HEK293T (cell line): ENCODE data around the gene GSDME.

ENCODE experiments used
- BHLHE40 ChIP-seq: fragments of 450-650 bp; IDR thresholded peaks from 2 replicates; pipeline ENCODE4 v1.6.1; 2016; ENCODE audit warnings: mild to moderate bottlenecking, moderate library complexity, borderline replicate concordance
- CTBP1 ChIP-seq: fragments of 450-650 bp; IDR thresholded peaks from 2 replicates; pipeline ENCODE4 v1.6.1; 2016; ENCODE audit warnings: borderline replicate concordance
- FOXA1 ChIP-seq: fragments of 450-650 bp; IDR thresholded peaks from 2 replicates; pipeline ENCODE4 v1.6.1; 2016; ENCODE audit warnings: mild to moderate bottlenecking
- FOXK2 ChIP-seq: fragments of 450-650 bp; IDR thresholded peaks from 2 replicates; pipeline ENCODE4 v1.6.1; 2016; ENCODE audit warnings: mild to moderate bottlenecking
- FOXM1 ChIP-seq: fragments of 450-650 bp; IDR thresholded peaks from 2 replicates; pipeline ENCODE4 v1.6.1; 2017; ENCODE audit warnings: mild to moderate bottlenecking, borderline replicate concordance
- L3MBTL2 ChIP-seq: fragments of 450-650 bp; conservative IDR thresholded peaks from 2 replicates; pipeline ENCODE4 v1.6.1; 2016; ENCODE audit warnings: mild to moderate bottlenecking
- LEF1 ChIP-seq: fragments of 450-650 bp; IDR thresholded peaks from 2 replicates; pipeline ENCODE4 v1.6.1; 2017; ENCODE audit warnings: mild to moderate bottlenecking, borderline replicate concordance
- NFRKB ChIP-seq: fragments of 450-650 bp; IDR thresholded peaks from 2 replicates; pipeline ENCODE4 v1.6.1; 2016; ENCODE audit warnings: mild to moderate bottlenecking, moderate library complexity
- SP1 ChIP-seq: fragments of 450-650 bp; IDR thresholded peaks from 2 replicates; pipeline ENCODE4 v1.6.1; 2017
- SUZ12 ChIP-seq: fragments of 450-650 bp; IDR thresholded peaks from 2 replicates; pipeline ENCODE4 v1.6.1; 2016; ENCODE audit warnings: mild to moderate bottlenecking
- TARDBP ChIP-seq: fragments of 450-650 bp; IDR thresholded peaks from 2 replicates; pipeline ENCODE4 v1.6.1; 2016
- TF ChIP-seq, protein P1 (sequence below): fragments of 450-650 bp; IDR thresholded peaks from 2 replicates; pipeline ENCODE4 v1.6.1; 2016

DNA sequence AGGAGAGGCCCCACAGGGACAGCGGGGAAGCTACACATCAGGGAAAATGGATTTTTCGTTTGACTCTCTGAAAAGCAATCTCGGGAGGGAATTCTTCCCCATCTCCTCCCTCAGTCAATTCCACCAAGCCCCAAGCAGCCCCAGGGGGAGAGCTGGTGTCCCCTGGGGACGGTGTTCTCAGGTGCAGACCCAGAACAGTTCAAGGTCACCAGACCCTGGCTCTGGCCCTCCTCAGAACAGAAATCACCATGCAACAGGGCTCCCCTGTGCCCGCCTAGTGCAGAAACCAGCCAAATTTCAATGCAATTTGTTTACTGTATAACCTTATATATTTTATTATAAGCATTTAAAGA lies 34.1 kb downstream of the GSDME start:
- no peak for TF ChIP-seq TARDBP
- TF ChIP-seq BHLHE40: no peak
- no peak for TF ChIP-seq FOXK2
- TF ChIP-seq SP1: no peak
- TF ChIP-seq FOXA1: no peak
- TF ChIP-seq SUZ12: no peak
- no peak for TF ChIP-seq NFRKB
- TF ChIP-seq FOXM1: no peak
- TF ChIP-seq, protein P1, sequence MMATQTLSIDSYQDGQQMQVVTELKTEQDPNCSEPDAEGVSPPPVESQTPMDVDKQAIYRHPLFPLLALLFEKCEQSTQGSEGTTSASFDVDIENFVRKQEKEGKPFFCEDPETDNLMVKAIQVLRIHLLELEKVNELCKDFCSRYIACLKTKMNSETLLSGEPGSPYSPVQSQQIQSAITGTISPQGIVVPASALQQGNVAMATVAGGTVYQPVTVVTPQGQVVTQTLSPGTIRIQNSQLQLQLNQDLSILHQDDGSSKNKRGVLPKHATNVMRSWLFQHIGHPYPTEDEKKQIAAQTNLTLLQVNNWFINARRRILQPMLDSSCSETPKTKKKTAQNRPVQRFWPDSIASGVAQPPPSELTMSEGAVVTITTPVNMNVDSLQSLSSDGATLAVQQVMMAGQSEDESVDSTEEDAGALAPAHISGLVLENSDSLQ: no peak
- TF ChIP-seq CTBP1: no peak
- TF ChIP-seq L3MBTL2: no peak
- TF ChIP-seq LEF1: no peak
